Measurements from ENCODE around the gene RAB20.

DNA sequence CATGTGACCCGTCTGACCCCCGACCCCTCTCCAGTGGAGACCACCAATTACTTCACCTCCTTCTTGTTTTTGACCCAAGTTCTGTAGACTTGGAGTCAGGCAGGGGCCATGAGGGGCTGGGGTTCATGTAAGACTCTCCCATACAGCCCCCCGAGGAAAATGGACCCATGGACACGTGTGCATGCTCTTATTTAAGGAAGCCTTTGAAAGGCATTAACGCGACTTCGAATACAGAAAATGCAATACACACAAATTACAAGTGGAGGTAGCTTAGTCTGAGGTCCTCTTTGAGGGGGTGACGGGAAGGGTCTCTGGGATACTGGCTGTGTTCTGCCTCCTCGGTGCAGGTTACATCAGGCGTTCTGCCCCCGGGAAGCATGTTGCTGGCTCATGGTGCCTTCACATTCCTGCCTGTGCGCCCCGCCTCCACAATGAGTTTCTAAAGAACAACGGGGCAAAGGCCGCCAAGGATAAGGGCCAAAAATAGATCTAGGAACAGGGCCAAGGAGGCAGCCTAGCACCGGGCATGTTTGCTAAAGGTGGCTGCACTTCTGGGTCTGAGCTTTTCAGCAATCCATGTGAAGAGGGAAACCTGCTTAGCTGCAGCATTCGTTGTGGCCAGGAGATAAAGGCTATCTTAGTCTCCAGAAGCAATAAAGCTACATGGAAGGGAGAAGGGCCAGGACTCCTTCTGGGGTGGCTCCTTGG, 54.5 kb downstream of the RAB20 start:
- TF ChIP-seq CTCF (IDR thresholded peaks at IDR 0.05; ENCODE audit: poor library complexity): no peak
- TF ChIP-seq EZH2 (IDR thresholded peaks at IDR 0.05; ENCODE audit: borderline replicate concordance): no peak

Data from hepatocyte (in vitro differentiated cells).